ENCODE data around the gene CTSZ.

The CTSZ gene

GRCh38 chr20:59023616-59024015, 16.6 kb upstream of the CTSZ start:
- no peak for TF ChIP-seq CTCF (conservative IDR thresholded peaks at IDR 0.05)
- no peak overlapping the region for H3K27ac ChIP-seq

- H3K27ac ChIP-seq = no peak overlapping the region
- no peak for TF ChIP-seq CTCF (conservative IDR thresholded peaks at IDR 0.05)
These were observed 15.7 kb upstream of the CTSZ start for GRCh38 chr20:59022754-59023153.

GRCh38 chr20:59020938-59021551, 14.0 kb upstream of the CTSZ start:
- no peak for TF ChIP-seq CTCF (conservative IDR thresholded peaks at IDR 0.05)

GRCh38 chr20:59019217-59019616, 12.2 kb upstream of the CTSZ start, which contains the start of gene TUBB1:
Gene TUBB1, plus strand, starts transcription at chr20:59019429. Its CDS starts 94 bp downstream, at chr20:59019523.
- no peak for TF ChIP-seq CTCF (conservative IDR thresholded peaks at IDR 0.05)
- H3K27ac ChIP-seq = no peak within 1 kb of the TSS

More at GRCh38 chr20:59020938-59021551, 14.0 kb upstream of the CTSZ start:
- no peak overlapping the region for H3K27ac ChIP-seq

- H3K27ac ChIP-seq = no peak overlapping the region
- TF ChIP-seq CTCF (conservative IDR thresholded peaks at IDR 0.05) = no peak
These were observed 11.8 kb upstream of the CTSZ start for GRCh38 chr20:59018817-59019216.

- H3K27ac ChIP-seq = no peak overlapping the region
- TF ChIP-seq CTCF (conservative IDR thresholded peaks at IDR 0.05) = no peak
These were observed 10.6 kb upstream of the CTSZ start for GRCh38 chr20:59017493-59018231.

- no peak overlapping the region for H3K27ac ChIP-seq
- TF ChIP-seq CTCF (conservative IDR thresholded peaks at IDR 0.05) = no peak
These were observed 9.9 kb upstream of the CTSZ start for GRCh38 chr20:59016795-59017492.

Measured in VCaP (cell line).